Testis (tissue), 3 donors: ENCODE results near the gene LSR. TPM values are rescaled to one million over a fixed set of nuclear protein-coding genes. Genes with fewer than 3 reads are reported as not detected.

Experiments used
- DNase-seq: peaks from one replicate; pipeline ENCODE4 v3.0.0-alpha.2; 2019
- H3K27ac ChIP-seq, 2 donors: fragments of 200-600 bp; sonication (generic); one replicate each; pipeline ENCODE4 v1.5.1; 2019
- H3K27me3 ChIP-seq: fragments of 200-600 bp; sonication (generic); one replicate; pipeline ENCODE4 v1.5.1; 2019
- H3K36me3 ChIP-seq: fragments of 200-600 bp; sonication (generic); one replicate; pipeline ENCODE4 v1.5.1; 2017; ENCODE audit warnings: low read depth; ENCODE audit errors: missing control alignments
- H3K4me1 ChIP-seq: fragments of 200-600 bp; sonication (generic); one replicate; pipeline ENCODE4 v1.5.1; 2019
- H3K4me3 ChIP-seq, 2 donors: fragments of 200-600 bp; sonication (generic); one replicate each; pipeline ENCODE4 v1.5.1; 2017 to 2019
- H3K9me3 ChIP-seq: fragments of 200-600 bp; sonication (generic); one replicate; pipeline ENCODE4 v1.5.1; 2017
- POLR2A ChIP-seq: fragments of 450-650 bp; IDR thresholded peaks from one replicate; pipeline ENCODE4 v1.6.1; 2017; ENCODE audit warnings: antibody characterized with exemption, mild to moderate bottlenecking, moderate library complexity
- WGBS, 2 donors: methylation state at CpG; one replicate each; pipeline ENCODE4 v1.1.5; 2018; 5-methylcytosine and 5-hydroxymethylcytosine counted together
- intact Hi-C: fragments of 100-400 bp; cut with DNase I; formaldehyde crosslinking; loops from one replicate; pipeline ENCODE4 v1.15.1; 2023; ENCODE audit warnings: low total_unique reads
- polyA plus RNA-seq: library from polyadenylated mRNA; stranded (reverse); fragments of 350-450 nt; fragmentation: Illumina TruSeq; extraction: RNeasy Lipid Tissue Mini Kit (QIAGEN cat#74804); gene quantifications from one replicate; pipeline ENCODE4 v1.2.3, GENCODE V29; 2014; ENCODE audit warnings: low read depth, low replicate concordance; ENCODE audit not compliant: insufficient read depth
- total RNA-seq, 2 donors: library from RNA; depleted of rRNA; stranded (reverse); fragments of >200 nt; gene quantifications; one replicate each; pipeline ENCODE4 v1.2.3, GENCODE V29; 2016
- TF ChIP-seq, protein P1 (sequence below), 3 experiments: fragments of 450-650 bp in 2 of 3; fragments of 200-600 bp in 1 of 3; sonication (generic) in 1 of 3; IDR thresholded peaks; one replicate each; pipeline ENCODE4 v1.5.1; 2016 to 2019; ENCODE audit warnings: antibody characterized with exemption in 3 of 3, mild to moderate bottlenecking in 2 of 3, moderate library complexity in 1 of 3

The LSR gene
- total and polyA plus RNA-seq, 3 donors from 2014 or later, result 85.7 to 195 (median 154) TPM

GRCh38 chr19:35226748-35227147, 22.1 kb upstream of the LSR start:
- Histone ChIP-seq H3K27me3 (no peaks in the 10 kb centered on the region), H3K27ac (no peak overlapping the region), H3K4me1 (no peaks in the 10 kb centered on the region), H3K36me3 (no peaks in the 10 kb centered on the region), H3K4me3 (no peak overlapping the region), H3K9me3 (no peaks in the 10 kb centered on the region)
- intact Hi-C loops, result no loop called here
- TF ChIP-seq POLR2A, result no peak
- TF ChIP-seq, protein P1, sequence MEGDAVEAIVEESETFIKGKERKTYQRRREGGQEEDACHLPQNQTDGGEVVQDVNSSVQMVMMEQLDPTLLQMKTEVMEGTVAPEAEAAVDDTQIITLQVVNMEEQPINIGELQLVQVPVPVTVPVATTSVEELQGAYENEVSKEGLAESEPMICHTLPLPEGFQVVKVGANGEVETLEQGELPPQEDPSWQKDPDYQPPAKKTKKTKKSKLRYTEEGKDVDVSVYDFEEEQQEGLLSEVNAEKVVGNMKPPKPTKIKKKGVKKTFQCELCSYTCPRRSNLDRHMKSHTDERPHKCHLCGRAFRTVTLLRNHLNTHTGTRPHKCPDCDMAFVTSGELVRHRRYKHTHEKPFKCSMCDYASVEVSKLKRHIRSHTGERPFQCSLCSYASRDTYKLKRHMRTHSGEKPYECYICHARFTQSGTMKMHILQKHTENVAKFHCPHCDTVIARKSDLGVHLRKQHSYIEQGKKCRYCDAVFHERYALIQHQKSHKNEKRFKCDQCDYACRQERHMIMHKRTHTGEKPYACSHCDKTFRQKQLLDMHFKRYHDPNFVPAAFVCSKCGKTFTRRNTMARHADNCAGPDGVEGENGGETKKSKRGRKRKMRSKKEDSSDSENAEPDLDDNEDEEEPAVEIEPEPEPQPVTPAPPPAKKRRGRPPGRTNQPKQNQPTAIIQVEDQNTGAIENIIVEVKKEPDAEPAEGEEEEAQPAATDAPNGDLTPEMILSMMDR (IDR thresholded peaks at IDR 0.05), result no peak
- WGBS, 2 donors, result 71 to 77% methylated on average over 5 of the region's 5 CpGs
- DNase-seq, result no peak

DNA sequence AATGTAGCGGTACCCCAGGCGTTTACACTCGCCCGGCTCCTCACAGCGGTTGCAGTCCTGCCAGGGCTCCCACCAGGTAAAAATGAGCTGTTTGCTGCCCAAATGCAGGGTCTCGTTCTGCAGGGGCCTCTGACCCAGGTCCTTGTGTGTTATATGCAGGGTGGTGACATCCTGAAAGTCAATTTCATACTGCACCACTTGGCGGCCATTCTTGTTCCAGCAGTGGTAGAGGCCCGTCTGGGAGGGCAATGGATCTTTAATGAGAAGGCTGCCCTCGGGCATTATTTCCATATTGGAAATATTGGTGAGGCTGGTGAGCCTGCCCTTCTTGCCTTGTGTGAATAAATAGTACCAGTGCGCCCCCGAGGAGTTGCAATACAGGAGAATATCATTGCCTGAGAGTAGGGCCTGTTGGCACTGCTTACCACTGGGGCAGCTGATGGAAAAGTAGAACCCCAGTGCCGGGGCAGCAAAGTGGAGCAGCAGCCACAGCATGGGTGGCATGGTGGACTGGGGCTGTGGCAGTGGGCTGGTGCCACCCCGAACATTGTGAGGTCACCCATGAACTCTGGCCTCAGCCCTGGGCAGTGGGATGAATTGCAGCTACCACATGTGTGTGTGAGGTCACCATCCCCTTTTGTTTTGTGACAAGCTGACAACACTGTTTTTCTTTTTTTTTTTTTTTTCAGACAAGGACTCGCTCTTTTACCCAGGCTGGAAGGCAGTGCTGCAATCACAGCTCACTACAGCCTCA, 20.4 kb upstream of the LSR start, which contains the start of gene FAM187B:
FAM187B (minus strand) TSS at position 563 of the 754 bp plus-strand sequence; CDS start at position 504, 59 bp downstream.
- H3K36me3 ChIP-seq, result no peaks in the 10 kb centered on the region
- DNase-seq, result no peak
- no peaks in the 10 kb centered on the region for H3K4me1 ChIP-seq
- TF ChIP-seq, protein P1 (IDR thresholded peaks at IDR 0.05), result no peak
- TF ChIP-seq POLR2A, result no peak
- WGBS, 2 donors, result 95 to 96% methylated on average over 8 to 14 of the region's 14 CpGs
- no peak within 1 kb of the TSS for H3K4me3 ChIP-seq
- H3K27ac ChIP-seq, result no peak within 1 kb of the TSS
- H3K9me3 ChIP-seq, result no peaks in the 10 kb centered on the region
- intact Hi-C loops, result no loop called here
- no peaks in the 10 kb centered on the region for H3K27me3 ChIP-seq

DNA sequence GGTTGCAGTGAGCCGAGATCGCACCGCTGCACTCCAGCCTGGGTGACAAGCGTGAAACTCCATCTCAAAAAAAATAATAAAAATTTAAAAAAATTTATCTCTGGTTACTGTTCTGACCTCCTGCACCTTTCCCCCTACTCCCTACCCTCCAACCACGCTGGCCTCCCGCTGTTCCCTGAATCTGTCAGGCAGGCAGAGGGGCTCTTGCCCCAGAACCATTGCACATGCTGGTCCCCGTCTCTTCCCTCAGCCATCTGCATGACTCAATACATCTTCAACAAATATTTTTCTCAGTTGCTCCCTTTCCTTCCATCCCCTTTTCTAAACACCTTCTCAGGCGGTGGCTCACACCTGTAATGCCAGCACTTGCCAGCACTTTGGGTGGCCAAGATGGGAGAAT, 19.2 kb upstream of the LSR start:
- TF ChIP-seq, protein P1 (IDR thresholded peaks at IDR 0.05), result no peak
- TF ChIP-seq POLR2A, result no peak
- no peaks in the 10 kb centered on the region for H3K36me3 ChIP-seq
- no peak for DNase-seq
- no peaks in the 10 kb centered on the region for H3K4me1 ChIP-seq
- no peak overlapping the region for H3K4me3 ChIP-seq
- no peak overlapping the region for H3K27ac ChIP-seq
- H3K9me3 ChIP-seq, result no peaks in the 10 kb centered on the region
- no peaks in the 10 kb centered on the region for H3K27me3 ChIP-seq
- intact Hi-C loops, result no loop called here
- WGBS, 2 donors, result 88 to 90% methylated on average over 8 of the region's 8 CpGs

DNA sequence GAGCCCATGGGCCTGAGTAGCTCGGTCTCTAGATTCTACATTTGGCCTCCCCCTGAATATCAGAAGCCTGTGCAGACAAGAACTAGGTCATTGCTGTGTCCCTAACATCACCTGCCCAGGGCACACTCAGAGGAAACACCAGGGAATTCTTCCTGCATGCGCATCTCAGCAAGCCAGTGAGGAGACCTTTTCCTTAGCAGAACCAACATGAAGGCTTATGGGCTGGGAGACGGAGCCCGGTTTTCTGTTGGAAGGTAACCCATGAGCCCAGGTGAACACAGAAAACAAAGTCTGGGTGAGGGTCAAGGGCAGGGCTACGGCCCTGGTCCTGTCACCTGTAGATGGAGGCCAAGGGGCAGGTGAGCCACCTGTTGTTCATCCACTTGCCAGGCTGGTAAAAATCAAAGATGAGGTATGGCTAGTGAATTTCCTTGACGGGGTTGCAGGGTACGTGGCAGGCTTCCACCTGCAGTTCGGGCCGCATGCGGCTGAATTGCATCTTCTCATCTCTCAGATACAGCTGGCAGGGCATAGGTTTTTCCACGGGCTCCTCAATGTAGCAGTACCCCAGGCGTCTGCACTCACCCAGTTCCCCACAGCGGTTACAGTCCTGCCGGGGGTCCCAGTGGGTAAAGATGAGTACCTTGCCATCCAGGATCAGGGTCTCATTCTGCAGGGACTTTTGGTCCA, 16.7 kb upstream of the LSR start:
- DNase-seq, result no peak
- Histone ChIP-seq H3K36me3 (no peaks in the 10 kb centered on the region), H3K27me3 (no peaks in the 10 kb centered on the region), H3K4me3 (no peak overlapping the region), H3K9me3 (no peaks in the 10 kb centered on the region), H3K4me1 (no peaks in the 10 kb centered on the region), H3K27ac (no peak overlapping the region)
- WGBS, 2 donors, result 85 to 93% methylated on average over 14 of the region's 14 CpGs
- TF ChIP-seq, protein P1 (IDR thresholded peaks at IDR 0.05), result no peak
- TF ChIP-seq POLR2A, result no peak
- intact Hi-C loops, result no loop called here
